K562 (cell line): ENCODE data around the gene CEMIP. TPM values are rescaled to one million over a fixed set of nuclear protein-coding genes. Genes with fewer than 3 reads are reported as not detected.

ENCODE experiments used
- ATAC-seq: fragments of 200-7000 bp; cut with Tn5 transposase; 3 replicates; pipeline ENCODE4 v1.9.1; 2020; ENCODE audit warnings: moderate library complexity
- BruUV-seq: library from RNA; stranded (reverse); fragments of 400-500 nt; replicated peaks from 2 replicates; lab custom pipeline; 2021; lab: Mats Ljungman, UMichigan
- CTCF ChIA-PET: fragments of 300-600 bp; formaldehyde crosslinking; extraction: SDS; loops from one replicate; lab custom pipeline; 2021; ENCODE audit warnings: low intra/inter-chr PET ratio; lab: Yijun Ruan, JAX
- POLR2A ChIA-PET: fragments of 300-600, 350-650 bp; sonication (Branson Sonifier 250); formaldehyde crosslinking; extraction: SDS; loops from one replicate; lab custom pipeline; 2021; ENCODE audit warnings: antibody characterized with exemption, inconsistent platforms; lab: Yijun Ruan, JAX
- DNase-seq, 4 experiments: peaks; one replicate each; pipeline versions ENCODE4 v3.0.0 to v3.0.0-alpha.2; 2011 to 2018; ENCODE audit warnings: low spot score in 3 of 4, mixed read lengths in 3 of 4; ENCODE audit errors: extremely low read depth in 1 of 4
- FAIRE-seq: peaks from 2 replicates; lab custom pipeline; 2011; peaks lifted over from hg19 to GRCh38; lab: Jason Lieb, UNC
- H2AFZ ChIP-seq: 2 replicates; pipeline ENCODE4 v1.6.0; 2011; ENCODE audit warnings: low read depth, low read length, control low read depth, inconsistent platforms
- H3K27ac ChIP-seq: fragments of 200-600 bp; 3 replicates; pipeline ENCODE4 v1.8.0; 2011; ENCODE audit warnings: low read depth, mild to moderate bottlenecking, control low read depth, inconsistent platforms, low read length, moderate library complexity, mixed read lengths; ENCODE audit errors: extremely low read depth
- H3K27me3 ChIP-seq, 2 experiments: fragments of 300-600 bp in 1 of 2; 2 replicates in 1 of 2; 3 replicates in 1 of 2; pipeline versions ENCODE4 v1.6.0 to v1.8.0; 2011; ENCODE audit warnings: inconsistent platforms in 2 of 2, low read length in 2 of 2, mild to moderate bottlenecking in 1 of 2, mixed read lengths in 1 of 2, moderate library complexity in 1 of 2; ENCODE audit not compliant: control insufficient read depth in 2 of 2, insufficient read depth in 2 of 2
- H3K36me3 ChIP-seq: fragments of 300-600 bp; 3 replicates; pipeline ENCODE4 v1.8.0; 2011; ENCODE audit warnings: mild to moderate bottlenecking, low read length, inconsistent platforms; ENCODE audit not compliant: control insufficient read depth, insufficient read depth
- H3K4me1 ChIP-seq, 2 experiments: fragments of 200-600 bp in 1 of 2; replicated peaks in 1 of 2; 2 replicates in 1 of 2; 3 replicates in 1 of 2; pipeline versions ENCODE4 v1.5.1 to v1.8.0; 2011; ENCODE audit warnings: inconsistent platforms in 2 of 2, low read length in 2 of 2, mild to moderate bottlenecking in 1 of 2, mixed read lengths in 1 of 2, moderate library complexity in 1 of 2; ENCODE audit not compliant: control insufficient read depth in 2 of 2, insufficient read depth in 2 of 2
- H3K4me2 ChIP-seq: 2 replicates; pipeline ENCODE4 v1.6.1; 2011; ENCODE audit warnings: low read length, control low read depth, inconsistent platforms, mixed read lengths; ENCODE audit not compliant: insufficient read depth
- H3K4me3 ChIP-seq: fragments of 200-600 bp; sonication (generic), shearing (Covaris generic); 2 replicates; pipeline ENCODE4 v1.5.1; 2016; ENCODE audit warnings: control low read depth, inconsistent platforms
- H3K79me2 ChIP-seq: fragments of 200-600 bp; 3 replicates; pipeline ENCODE4 v1.8.0; 2011; ENCODE audit warnings: low read length, inconsistent platforms; ENCODE audit not compliant: control insufficient read depth, insufficient read depth
- H3K9ac ChIP-seq, 2 experiments: 2 replicates each; pipeline versions ENCODE4 v1.6.0 to v1.6.1; 2011; ENCODE audit warnings: low read depth in 2 of 2, low read length in 2 of 2, control low read depth in 1 of 2, inconsistent platforms in 1 of 2, mild to moderate bottlenecking in 1 of 2, mixed read lengths in 1 of 2; ENCODE audit not compliant: insufficient read depth in 1 of 2
- H3K9me1 ChIP-seq: one replicate; pipeline ENCODE4 v1.6.0; 2011; ENCODE audit warnings: inconsistent platforms, mild to moderate bottlenecking, low read length, moderate library complexity; ENCODE audit not compliant: control insufficient read depth, insufficient read depth
- H3K9me3 ChIP-seq: replicated peaks from 2 replicates; pipeline ENCODE4 v1.5.1; 2011; ENCODE audit warnings: low read depth, low read length, inconsistent platforms; ENCODE audit not compliant: control insufficient read depth, insufficient read depth
- H4K20me1 ChIP-seq: replicated peaks from 2 replicates; pipeline ENCODE4 v1.6.1; 2011; ENCODE audit warnings: low read length, inconsistent platforms, mixed read lengths; ENCODE audit not compliant: control insufficient read depth, insufficient read depth
- HNRNPK ChIP-seq: fragments of 200-400 bp; formaldehyde crosslinking; IDR thresholded peaks from one replicate; pipeline ENCODE4 v1.6.1; 2018; ENCODE audit warnings: mild to moderate bottlenecking, low read depth, low read length; ENCODE audit not compliant: poor library complexity, severe bottlenecking
- ZNF184 ChIP-seq: sonication (generic); formaldehyde crosslinking; IDR thresholded peaks from 2 replicates; pipeline ENCODE4 v1.5.0; 2020; ENCODE audit warnings: missing genetic modification reagents
- WGBS: fragments of 100-300 bp; shearing (Covaris generic); methylation state at CpG from one replicate; pipeline ENCODE4 v1.1.6; 2016; ENCODE audit warnings: low coverage, mixed read lengths; ENCODE audit not compliant: insufficient coverage; ENCODE audit errors: missing lambda C conversion rate; 5-methylcytosine and 5-hydroxymethylcytosine counted together
- in situ Hi-C: fragments of 300-500 bp; cut with MboI; formaldehyde crosslinking; loops from 4 replicates; pipeline ENCODE4 v1.15.0; 2018; ENCODE audit warnings: inconsistent platforms, mixed read lengths
- intact Hi-C: fragments of 100-400 bp; cut with micrococcal nuclease; formaldehyde crosslinking; loops from 2 replicates; pipeline ENCODE4 v1.14.2; 2022
- polyA plus RNA-seq, 8 experiments: library from polyadenylated mRNA; depleted of rRNA in 4 of 8; stranded (reverse) in 5 of 8; unstranded in 3 of 8; fragments of >200 nt; fragmentation: Nextera tagmentation in 2 of 8; fragmentation: Illumina TruSeq in 1 of 8; extraction: Ambion mirVana in 2 of 8; extraction: Trizol in 1 of 8; gene quantifications; 2 replicates each; pipeline versions ENCODE4 v1.2.1 to v1.2.3, GENCODE V29; 2011 to 2014; ENCODE audit warnings: inconsistent platforms in 1 of 8, missing spikeins in 1 of 8
- total RNA-seq, 7 experiments: library from RNA; depleted of rRNA in 6 of 7; stranded (reverse); fragments of >200 nt in 6 of 7; fragmentation: Illumina TruSeq in 2 of 7; extraction: Trizol in 2 of 7; gene quantifications; 2 replicates each; pipeline versions ENCODE4 v1.2.1 to v1.2.3, GENCODE V29; 2011 to 2021; ENCODE audit warnings: low replicate concordance in 1 of 7
- TF ChIP-seq, protein P1 (sequence below): fragments of 250-450 bp; sonication (Bioruptor Pico); IDR thresholded peaks from 2 replicates; pipeline ENCODE4 v1.5.0; 2020; ENCODE audit warnings: mild to moderate bottlenecking, borderline replicate concordance

The CEMIP gene
- total and polyA plus RNA-seq, 9 of the 15 experiments (the other 6 are each of a cell fraction or from before 2014, with no cell fraction given), result 0.33 TPM; not detected in 8

DNA sequence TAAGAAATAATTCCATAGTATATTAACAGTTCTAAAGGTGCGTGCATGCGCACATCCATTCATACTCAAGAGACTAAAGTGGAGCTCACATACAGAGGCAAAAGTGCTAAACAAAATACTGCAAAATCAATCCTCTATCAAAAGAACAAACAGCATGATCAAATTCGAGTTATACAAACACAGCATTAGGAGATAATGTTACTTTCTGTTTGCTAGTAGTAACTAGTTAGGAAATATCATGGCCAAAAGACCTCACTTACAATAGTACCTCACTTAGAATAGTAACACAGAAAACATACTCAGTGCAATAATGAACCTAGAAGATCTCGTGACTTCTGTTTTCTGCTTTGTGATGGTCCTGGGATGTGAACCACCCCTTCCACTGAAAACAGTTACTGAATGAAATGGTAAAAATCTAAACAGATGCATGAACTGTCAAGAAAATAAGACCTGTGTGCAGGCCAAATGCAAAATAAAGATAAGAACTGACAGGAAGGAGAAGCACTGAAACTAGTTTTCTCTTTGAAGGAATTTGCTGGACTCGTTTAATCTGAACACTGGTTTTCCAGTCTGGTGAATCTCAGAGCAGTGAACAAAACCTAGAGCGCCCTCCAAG, 20.9 kb upstream of the CEMIP start:
- ATAC-seq (no peak), FAIRE-seq (no peak), DNase-seq (no peak)
- Histone ChIP-seq H3K9ac (no peak overlapping the region), H3K79me2 (no peaks in the 10 kb centered on the region), H2AFZ (no peak overlapping the region), H3K4me1 (no peaks in the 10 kb centered on the region), H3K27ac (no peak overlapping the region), H3K36me3 (no peaks in the 10 kb centered on the region), H4K20me1 (no peaks in the 10 kb centered on the region), H3K9me3 (no peaks in the 10 kb centered on the region), H3K4me2 (no peak overlapping the region), H3K27me3 (peaks cover 0 to 4% of the 10 kb centered on the region in 2 experiments; a peak in 2 of 5 replicates), H3K4me3 (no peak overlapping the region), H3K9me1 (no peaks in the 10 kb centered on the region)
- BruUV-seq, result no TSS peak
- no peak for TF ChIP-seq ZNF184
- TF ChIP-seq HNRNPK, result no peak
- TF ChIP-seq, protein P1, sequence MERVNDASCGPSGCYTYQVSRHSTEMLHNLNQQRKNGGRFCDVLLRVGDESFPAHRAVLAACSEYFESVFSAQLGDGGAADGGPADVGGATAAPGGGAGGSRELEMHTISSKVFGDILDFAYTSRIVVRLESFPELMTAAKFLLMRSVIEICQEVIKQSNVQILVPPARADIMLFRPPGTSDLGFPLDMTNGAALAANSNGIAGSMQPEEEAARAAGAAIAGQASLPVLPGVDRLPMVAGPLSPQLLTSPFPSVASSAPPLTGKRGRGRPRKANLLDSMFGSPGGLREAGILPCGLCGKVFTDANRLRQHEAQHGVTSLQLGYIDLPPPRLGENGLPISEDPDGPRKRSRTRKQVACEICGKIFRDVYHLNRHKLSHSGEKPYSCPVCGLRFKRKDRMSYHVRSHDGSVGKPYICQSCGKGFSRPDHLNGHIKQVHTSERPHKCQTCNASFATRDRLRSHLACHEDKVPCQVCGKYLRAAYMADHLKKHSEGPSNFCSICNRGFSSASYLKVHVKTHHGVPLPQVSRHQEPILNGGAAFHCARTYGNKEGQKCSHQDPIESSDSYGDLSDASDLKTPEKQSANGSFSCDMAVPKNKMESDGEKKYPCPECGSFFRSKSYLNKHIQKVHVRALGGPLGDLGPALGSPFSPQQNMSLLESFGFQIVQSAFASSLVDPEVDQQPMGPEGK (CRISPR knock-in tag), result no peak
- WGBS, result 1% methylated on average over 6 of the region's 6 CpGs
- in situ Hi-C loops (no loop called here), intact Hi-C loops (no loop called here)
- ChIA-PET POLR2A (no interaction called here), CTCF (no interaction called here)
